ENCODE measurements around the gene WRNIP1. TPM values are rescaled to one million over a fixed set of nuclear protein-coding genes. Genes with fewer than 3 reads are reported as not detected.

The WRNIP1 gene
- total and polyA plus RNA-seq, 2 of the 4 experiments (the other 2 are of a cell fraction) = 43.7 to 47.1 TPM

GRCh38 chr6:2753110-2753489 lies 12.1 kb upstream of the WRNIP1 start:
- ChIA-PET POLR2A (ENCODE audit: unreplicated experiment) (no interaction called here), CTCF (no interaction called here)
- Histone ChIP-seq H3K4ac (ENCODE audit: low read depth, low read length) (no peak overlapping the region), H3K14ac (replicated peaks; ENCODE audit: low read depth, low read length) (no peak overlapping the region), H3K9me1 (ENCODE audit: insufficient read depth, low read length) (no peaks in the 10 kb centered on the region; the same call in 1 of the 2 replicates), H2AK9ac (replicated peaks; ENCODE audit: low read depth, low read length, poor library complexity) (no peak overlapping the region), H2BK15ac (ENCODE audit: low read depth, low read length) (no peak overlapping the region), H3K79me1 (ENCODE audit: low read depth in 1 of 2, low read length in 2 of 2) (no peaks in the 10 kb centered on the region; a peak in 1 of 4 replicates), H3K27me3 (ENCODE audit: control insufficient read depth, insufficient read depth, low read length) (no peaks in the 10 kb centered on the region), H4K5ac (ENCODE audit: low read depth, low read length) (no peak overlapping the region), H3K9me3 (ENCODE audit: control insufficient read depth, insufficient read depth, low read length) (no peaks in the 10 kb centered on the region), H4K91ac (ENCODE audit: insufficient read depth, low read depth, low read length) (no peak overlapping the region), H3K4me1 (ENCODE audit: control insufficient read depth, insufficient read depth, low read length) (peaks cover 7% of the 10 kb centered on the region), H4K8ac (ENCODE audit: low read depth in 2 of 2, low read length in 2 of 2) (no peak overlapping the region), H2BK5ac (ENCODE audit: low read depth, low read length, poor library complexity, severe bottlenecking) (no peak overlapping the region), H3K36me3 (ENCODE audit: control insufficient read depth, insufficient read depth, low read length) (no peaks in the 10 kb centered on the region), H3K27ac (ENCODE audit: insufficient read depth, low read length) (no peak overlapping the region), H2AK5ac (ENCODE audit: low read depth, low read length) (no peak overlapping the region), H3K9ac (ENCODE audit: low read depth, low read length) (no peak overlapping the region), H3K4me2 (ENCODE audit: low read depth, low read length) (no peak overlapping the region), H4K20me1 (ENCODE audit: insufficient read depth, low read length) (no peaks in the 10 kb centered on the region; the same call in 1 of the 2 replicates), H3K23ac (ENCODE audit: low read depth, low read length) (no peak overlapping the region), H2AFZ (replicated peaks; ENCODE audit: low read length, poor library complexity) (no peak overlapping the region), H2BK120ac (ENCODE audit: low read depth, low read length) (no peak overlapping the region), H3K18ac (ENCODE audit: low read depth, low read length) (no peak overlapping the region), H3K4me3 (ENCODE audit: insufficient read depth, low read depth, low read length) (no peak overlapping the region), H2BK20ac (ENCODE audit: low read depth, low read length) (no peak overlapping the region), H3K56ac (ENCODE audit: extremely low read depth, insufficient read depth, low read length) (no peak overlapping the region)
- DNase-seq (no peak), ATAC-seq (ENCODE audit: low read depth) (no peak)
- in situ Hi-C loops (cut with MboI; ENCODE audit: low sequenced_read_pairs) (loop anchor here (10.0 kb wide), 1 partner anchor 1158 kb away; no protein-coding TSS in a partner anchor), dilution Hi-C loops (cut with HindIII; ENCODE audit: low sequenced_read_pairs, unreplicated experiment) (no loop called here), intact Hi-C loops (cut with micrococcal nuclease) (no loop called here)
- 78% methylated on average over 4 of the region's 7 CpGs; no CpG with 5 or more reads in 1 of the 2 experiments for WGBS, 2 experiments (ENCODE audit: extremely low coverage in 2 of 2, insufficient read length in 1 of 2)
- BruUV-seq (replicated peaks) = no TSS peak
- TF ChIP-seq MXI1 (IDR thresholded peaks at IDR 0.05; ENCODE audit: borderline replicate concordance, low read depth, low read length) = no peak
- TF ChIP-seq NFE2L2 (IDR thresholded peaks at IDR 0.05; ENCODE audit: low read depth, low read length) = no peak
- no peak for TF ChIP-seq BHLHE40 (IDR thresholded peaks at IDR 0.05; ENCODE audit: low read depth, low read length)
- no peak for TF ChIP-seq SMC3 (IDR thresholded peaks at IDR 0.05; ENCODE audit: low read depth, low read length)
- no peak for TF ChIP-seq CTCF (conservative IDR thresholded peaks at IDR 0.05; ENCODE audit: low read depth, low read length)
- no peak for TF ChIP-seq POLR2A (IDR thresholded peaks at IDR 0.05; ENCODE audit: low read depth, low read length)
- TF ChIP-seq MAFK (IDR thresholded peaks at IDR 0.05; ENCODE audit: low read depth, low read length) = no peak
- no peak for TF ChIP-seq MAZ (IDR thresholded peaks at IDR 0.05; ENCODE audit: borderline replicate concordance, low read depth, low read length)
- TF ChIP-seq RFX5 (IDR thresholded peaks at IDR 0.05; ENCODE audit: low read depth, low read length) = no peak
- TF ChIP-seq ELK1 (IDR thresholded peaks at IDR 0.05; ENCODE audit: borderline replicate concordance, low read depth, low read length) = no peak
- TF ChIP-seq RCOR1 (IDR thresholded peaks at IDR 0.05; ENCODE audit: insufficient replicate concordance, low read length) = no peak
- TF ChIP-seq RAD21 (IDR thresholded peaks at IDR 0.05; ENCODE audit: low read length) = no peak
- TF ChIP-seq FOS (IDR thresholded peaks at IDR 0.05; ENCODE audit: low read depth, low read length) = no peak
- TF ChIP-seq CHD1 (IDR thresholded peaks at IDR 0.05; ENCODE audit: low read depth, low read length) = no peak

Data from IMR-90 (cell line).